GM19035 (cell line): ENCODE results near the gene SLC38A1.
A peak's percentile ranks its signal among the peaks of the same experiment; 100 is the strongest.
"Not testable (repeated sequence)": the region's sequence is repeated elsewhere in the genome, so short reads cannot be mapped to it uniquely, and the experiment has no call there.

Experiments
- ATAC-seq: cut with Tn5 transposase; IDR thresholded peaks from one replicate; pipeline ENCODE4 v1.9.1; 2021; ENCODE audit not compliant: unreplicated experiment

Gene SLC38A1

DNA sequence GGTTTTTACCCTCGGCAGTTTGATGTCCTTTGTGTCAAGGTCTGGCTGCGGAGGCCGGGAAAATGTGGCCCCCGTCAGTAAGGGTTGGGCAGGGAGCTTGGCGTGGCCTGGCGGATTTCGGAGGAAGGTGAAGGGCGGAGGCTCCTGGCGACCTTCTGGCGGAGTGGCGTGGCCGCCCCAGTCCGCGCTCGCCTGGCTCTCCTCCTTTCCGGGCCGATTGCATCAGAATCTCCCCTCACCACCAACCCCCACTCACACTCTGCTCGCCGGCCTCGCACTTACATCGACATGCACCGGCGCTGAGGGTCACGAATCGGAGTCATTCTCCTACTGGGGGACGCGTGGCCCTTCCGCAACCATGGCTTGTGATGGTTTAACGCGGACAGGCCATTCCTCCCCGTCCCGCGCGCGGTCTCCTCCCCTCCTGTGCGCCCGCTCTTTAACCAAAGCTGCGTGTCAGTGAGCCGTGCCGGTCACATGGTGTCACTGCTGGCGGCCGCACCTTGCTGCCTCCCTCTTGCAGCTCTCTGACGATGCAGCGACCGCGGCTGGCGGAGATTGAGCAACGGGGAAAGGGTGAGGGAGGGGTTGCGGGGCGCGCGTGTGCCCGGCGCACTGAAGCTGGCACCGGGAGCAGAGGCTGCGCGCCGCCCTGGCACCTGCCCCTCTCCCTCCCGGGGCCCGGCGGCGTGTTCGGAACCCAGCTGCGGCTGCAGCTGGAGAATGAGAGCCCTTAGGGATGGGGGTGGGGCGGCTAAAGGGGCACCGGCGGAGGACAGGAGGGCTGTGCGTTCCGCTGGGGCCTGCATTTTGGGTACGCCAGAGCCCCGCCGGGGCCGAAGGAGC is at the start of gene SLC38A1:
SLC38A1 (minus strand) TSS at position 461 of the 846 bp plus-strand sequence. CDS start 29,243 bp downstream, outside the sequence.
- peak; percentile 66 for ATAC-seq

DNA sequence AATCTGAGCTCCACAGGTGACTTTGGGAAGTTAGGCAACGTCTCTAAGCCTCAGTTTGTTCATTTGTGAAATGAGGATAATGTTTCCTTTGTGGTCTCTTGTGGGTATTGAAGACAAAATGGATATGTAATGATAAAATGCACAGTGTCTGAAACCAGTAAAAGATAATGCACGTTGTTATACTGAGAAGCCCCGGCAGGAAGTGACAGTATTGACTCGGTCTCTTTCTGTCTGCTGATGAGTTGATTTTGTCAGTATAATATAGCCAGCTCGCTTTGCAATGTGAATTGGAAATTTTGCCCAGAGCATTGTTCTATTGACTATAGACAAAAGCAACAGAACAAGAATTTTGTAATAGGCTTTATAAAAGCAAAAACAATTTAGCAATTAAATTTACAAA is 49.2 kb upstream of the SLC38A1 start:
- ATAC-seq: no peak

- no peak for ATAC-seq
Measured at GRCh38 chr12:46304070-46304469, 35.2 kb upstream of the SLC38A1 start.

GRCh38 chr12:46303039-46303666 is 34.3 kb upstream of the SLC38A1 start:
- ATAC-seq: peak; percentile 89

DNA sequence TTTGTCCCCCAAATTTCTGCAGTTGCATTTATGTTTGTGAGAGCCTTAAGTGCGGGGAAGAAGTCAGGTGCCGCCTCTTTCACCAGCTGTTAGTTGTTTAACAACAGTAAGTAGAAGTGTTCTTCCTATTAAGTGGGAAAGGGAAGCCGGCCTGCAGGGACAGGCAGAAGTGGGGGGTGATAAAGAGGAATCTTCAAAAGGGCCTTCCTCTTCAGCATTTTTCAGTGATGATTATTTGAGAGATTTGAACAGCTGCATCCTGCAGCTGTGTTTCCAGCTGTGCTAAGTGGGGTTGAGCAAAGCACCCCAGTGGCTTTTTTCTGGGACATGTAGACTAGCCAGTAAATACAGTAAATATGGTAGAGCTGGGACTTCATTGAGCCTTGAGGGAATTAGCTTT is 32.1 kb upstream of the SLC38A1 start:
- ATAC-seq: no peak

DNA sequence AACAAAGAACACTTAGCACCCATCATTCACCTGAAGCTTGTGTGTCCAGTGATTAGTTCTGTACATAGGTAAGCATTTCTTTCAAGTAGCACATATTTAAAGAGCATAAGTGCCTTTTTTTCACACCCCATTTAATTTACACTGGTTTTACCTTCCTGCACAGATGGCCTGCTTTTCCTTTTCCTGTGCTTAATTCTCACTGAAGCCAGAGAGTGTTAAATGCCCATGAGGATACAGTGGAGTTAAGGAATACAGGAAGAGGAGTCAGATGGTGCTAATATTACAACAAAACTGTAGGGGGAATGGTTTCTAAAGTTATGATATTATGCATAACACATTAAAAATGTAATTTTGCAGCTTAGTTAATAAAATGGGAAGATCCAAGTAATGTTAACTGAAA is 31.0 kb upstream of the SLC38A1 start:
- ATAC-seq: no peak

DNA sequence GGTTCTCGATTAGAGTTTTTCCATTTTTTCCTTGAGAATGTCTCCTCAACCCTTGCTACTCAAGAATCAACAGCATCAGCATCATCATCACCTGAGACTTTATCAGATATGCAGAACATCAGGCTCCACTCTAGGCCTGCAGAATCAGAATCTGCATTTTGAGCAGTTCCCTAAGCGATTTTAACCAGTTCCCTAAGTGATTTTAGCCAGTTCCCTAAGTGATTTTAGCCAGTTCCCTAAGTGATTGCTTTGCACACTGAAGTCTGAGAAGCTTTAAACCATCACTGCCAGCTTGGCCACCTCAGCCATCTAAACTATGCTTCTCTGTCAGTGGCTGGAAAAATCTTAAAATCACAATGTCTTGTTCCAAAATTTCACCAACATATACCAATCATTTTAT is 29.4 kb upstream of the SLC38A1 start:
- no peak for ATAC-seq

GRCh38 chr12:46296822-46297221 is 28.0 kb upstream of the SLC38A1 start:
- ATAC-seq: no peak

- ATAC-seq: no peak
Measured at GRCh38 chr12:46292754-46293402, 24.0 kb upstream of the SLC38A1 start.

DNA sequence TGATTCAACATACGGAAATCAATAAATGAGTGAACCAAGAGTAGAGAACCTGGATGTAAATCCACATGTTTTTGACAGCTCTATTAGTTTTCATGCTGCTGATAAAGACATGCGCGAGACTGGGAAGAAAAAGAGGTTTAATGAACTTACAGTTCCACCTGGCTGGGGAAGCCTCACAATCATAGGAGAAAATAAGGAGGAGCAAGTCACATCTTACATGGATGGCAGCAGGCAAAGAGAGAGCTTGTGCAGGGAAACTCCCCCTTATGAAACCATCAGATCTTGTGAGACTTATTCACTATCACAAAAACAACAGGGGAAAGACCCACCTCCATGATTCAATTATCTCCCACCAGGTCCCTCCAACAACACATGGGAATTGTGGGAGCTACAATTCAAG is 23.1 kb upstream of the SLC38A1 start:
- ATAC-seq: not testable (repeated sequence)

- not testable (repeated sequence) for ATAC-seq
Measured at GRCh38 chr12:46285177-46285576, 16.3 kb upstream of the SLC38A1 start.

DNA sequence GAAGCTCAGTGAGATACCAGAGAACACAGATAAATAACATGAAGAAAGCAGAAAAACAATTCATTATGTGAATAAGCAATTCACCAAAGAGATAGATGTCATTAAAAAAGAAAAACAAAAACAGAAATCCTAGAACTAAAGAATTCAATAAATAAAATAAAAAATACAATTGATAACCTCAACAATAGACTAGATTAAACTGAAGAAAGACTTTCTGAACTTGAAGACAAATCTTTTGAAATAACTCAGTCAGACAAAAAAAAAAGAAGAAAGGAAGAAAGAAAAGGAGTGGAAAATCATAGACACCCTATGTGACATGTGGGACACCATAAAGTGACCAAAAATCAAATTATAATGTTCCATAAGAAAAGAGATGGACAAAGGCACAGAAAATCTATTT is 14.0 kb upstream of the SLC38A1 start:
- no peak for ATAC-seq

- no peak for ATAC-seq
Measured at GRCh38 chr12:46276756-46277155, 7.9 kb upstream of the SLC38A1 start.

DNA sequence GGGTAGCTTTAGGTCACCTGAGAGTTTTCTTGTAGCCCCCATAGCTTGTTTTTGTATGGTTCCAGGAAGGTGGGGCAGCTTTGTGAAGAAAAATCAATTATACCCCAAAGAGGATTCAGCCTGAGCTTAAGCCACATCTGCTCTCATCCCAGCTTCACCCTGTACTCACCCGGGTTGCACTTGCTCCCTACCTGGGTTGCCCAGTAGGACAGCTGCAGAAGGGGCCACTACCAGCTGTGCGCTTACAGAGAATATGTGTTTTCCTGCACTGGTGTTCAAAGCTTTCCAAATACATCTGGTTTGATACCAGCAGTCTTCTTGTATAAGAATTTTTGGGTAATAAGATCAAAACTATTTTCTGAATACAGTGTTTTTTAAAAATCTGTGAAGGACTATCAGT is 3.0 kb upstream of the SLC38A1 start:
- no peak for ATAC-seq

GRCh38 chr12:46269429-46270241 is 792 bp upstream of the SLC38A1 start:
- ATAC-seq: peak; percentile 21

- ATAC-seq: no peak
Measured at GRCh38 chr12:46267825-46268582, 839 bp downstream of the SLC38A1 start.

DNA sequence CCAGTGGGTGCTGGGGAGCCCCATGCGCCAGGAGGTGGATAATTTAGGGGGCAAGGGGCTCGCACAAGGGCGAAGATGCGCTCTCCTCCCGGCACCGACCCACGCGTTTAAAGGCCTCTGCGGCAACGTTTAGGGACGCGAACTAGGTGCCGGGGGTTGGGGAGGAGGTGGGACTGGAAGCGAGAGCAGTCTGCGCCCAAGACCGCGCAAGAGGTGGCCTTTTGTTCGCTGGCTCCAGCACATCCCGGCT is 1.3 kb downstream of the SLC38A1 start:
- no peak for ATAC-seq

GRCh38 chr12:46266869-46267574 is 1.8 kb downstream of the SLC38A1 start:
- ATAC-seq: no peak

- no peak for ATAC-seq
Measured at GRCh38 chr12:46266382-46266791, 2.5 kb downstream of the SLC38A1 start.

DNA sequence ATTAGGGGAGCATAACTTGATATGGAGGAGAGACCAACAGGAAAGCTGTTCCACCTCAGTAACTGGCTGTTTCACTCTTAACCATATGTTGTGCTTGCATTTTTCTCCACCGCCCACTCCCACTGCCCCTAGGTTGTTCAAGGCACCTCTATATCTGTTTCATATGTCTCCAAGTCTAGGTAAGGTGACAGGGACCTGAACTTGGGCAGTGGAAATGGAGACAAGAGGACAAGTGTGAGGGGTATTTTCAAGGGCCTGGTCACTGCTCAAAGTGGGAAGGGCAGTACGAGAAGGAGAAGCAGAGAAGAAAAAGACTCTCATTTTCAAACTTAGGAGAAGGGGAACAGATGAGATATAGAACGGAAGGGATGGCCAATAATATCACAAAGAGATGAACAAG is 3.1 kb downstream of the SLC38A1 start:
- ATAC-seq: no peak
